H1 (cell line): ENCODE results near the gene AOAH. TPM values are rescaled to one million over a fixed set of nuclear protein-coding genes. Genes with fewer than 3 reads are reported as not detected.

ENCODE experiments used
- CTCF ChIA-PET: fragments of 300-600 bp; sonication (Branson Sonifier 250); formaldehyde crosslinking; loops from one replicate; lab custom pipeline; 2021; ENCODE audit not compliant: partially characterized antibody; lab: Charles Lee
- POLR2A ChIA-PET: fragments of 300-600 bp; sonication (Branson Sonifier 250); formaldehyde crosslinking; loops from one replicate; lab custom pipeline; 2021; ENCODE audit warnings: inconsistent platforms; ENCODE audit not compliant: partially characterized antibody; lab: Charles Lee
- DNase-seq, 2 experiments: peaks; one replicate each; pipeline versions ENCODE4 v3.0.0 to v3.0.0-alpha.2; 2010 to 2022; ENCODE audit warnings: low spot score in 2 of 2, low read depth in 1 of 2, mixed read lengths in 1 of 2
- FAIRE-seq: peaks from 2 replicates; lab custom pipeline; 2011; peaks lifted over from hg19 to GRCh38; lab: Jason Lieb, UNC
- H2AFZ ChIP-seq: 2 replicates; pipeline ENCODE4 v1.8.1; 2012; ENCODE audit warnings: low read length, inconsistent platforms
- H2AK5ac ChIP-seq: 2 replicates; pipeline ENCODE4 v1.6.1; 2013; ENCODE audit warnings: low read depth, low read length
- H2BK120ac ChIP-seq: replicated peaks from 2 replicates; pipeline ENCODE3; 2013; ENCODE audit warnings: low read depth, low read length, inconsistent platforms
- H2BK12ac ChIP-seq: 2 replicates; pipeline ENCODE4 v1.6.1; 2013; ENCODE audit warnings: low read depth, low read length
- H2BK15ac ChIP-seq: 2 replicates; pipeline ENCODE4 v1.6.1; 2013; ENCODE audit warnings: low read length
- H2BK20ac ChIP-seq: 2 replicates; pipeline ENCODE4 v1.6.1; 2013; ENCODE audit warnings: low read length
- H2BK5ac ChIP-seq: 2 replicates; pipeline ENCODE4 v1.6.1; 2013; ENCODE audit warnings: low read depth, low read length
- H3K14ac ChIP-seq: 2 replicates; pipeline ENCODE4 v1.6.1; 2013; ENCODE audit warnings: inconsistent platforms; ENCODE audit not compliant: insufficient read length
- H3K18ac ChIP-seq: 2 replicates; pipeline ENCODE4 v1.6.1; 2013; ENCODE audit warnings: low read length; ENCODE audit errors: extremely low read depth
- H3K23ac ChIP-seq: 2 replicates; pipeline ENCODE4 v1.6.1; 2013; ENCODE audit warnings: inconsistent platforms; ENCODE audit not compliant: insufficient read length
- H3K23me2 ChIP-seq: 2 replicates; pipeline ENCODE4 v1.6.1; 2013; ENCODE audit warnings: low read depth, low read length
- H3K27ac ChIP-seq: 2 replicates; pipeline ENCODE4 v1.6.1; 2011; ENCODE audit warnings: low read depth, low read length, inconsistent platforms
- H3K27me3 ChIP-seq, 4 experiments: replicated peaks in 1 of 4; 1 replicate in 1 of 4; 2 replicates in 3 of 4; pipeline versions ENCODE4 v1.6.1 to v1.8.1; 2011 to 2013; ENCODE audit warnings: low read length in 3 of 4, mild to moderate bottlenecking in 3 of 4, inconsistent platforms in 2 of 4, mixed read lengths in 2 of 4, moderate library complexity in 1 of 4; ENCODE audit not compliant: control insufficient read depth in 3 of 4, insufficient read depth in 3 of 4; ENCODE audit errors: extremely low read depth in 1 of 4
- H3K36me3 ChIP-seq, 4 experiments: 2 replicates each; pipeline versions ENCODE4 v1.6.1 to v1.8.1; 2011 to 2013; ENCODE audit warnings: mild to moderate bottlenecking in 4 of 4, low read length in 3 of 4, moderate library complexity in 2 of 4, control low read depth in 1 of 4, inconsistent platforms in 1 of 4; ENCODE audit not compliant: insufficient read depth in 4 of 4, control insufficient read depth in 2 of 4
- H3K4ac ChIP-seq: replicated peaks from 2 replicates; pipeline ENCODE3; 2013; ENCODE audit warnings: low read length, low read depth, mixed read lengths, inconsistent platforms; ENCODE audit not compliant: insufficient read length
- H3K4me1 ChIP-seq, 4 experiments: replicated peaks in 1 of 4; 1 replicate in 1 of 4; 2 replicates in 3 of 4; pipeline versions ENCODE4 v1.6.1 to v1.8.1; 2011 to 2013; ENCODE audit warnings: low read length in 3 of 4, inconsistent platforms in 2 of 4, mixed read lengths in 1 of 4; ENCODE audit not compliant: insufficient read depth in 4 of 4, control insufficient read depth in 3 of 4
- H3K4me2 ChIP-seq, 2 experiments: 2 replicates each; pipeline versions ENCODE4 v1.6.1 to v1.8.1; 2011 to 2013; ENCODE audit warnings: low read depth in 2 of 2, low read length in 2 of 2, control low read depth in 1 of 2, inconsistent platforms in 1 of 2, mild to moderate bottlenecking in 1 of 2; ENCODE audit not compliant: insufficient read depth in 1 of 2
- H3K4me3 ChIP-seq, 4 experiments: fragments of 200-600, 300-600 bp in 1 of 4; sonication (generic), shearing (Covaris generic), sonication (Bioruptor Twin) in 1 of 4; 2 replicates each; pipeline versions ENCODE4 v1.5.1 to v1.8.1; 2011 to 2016; ENCODE audit warnings: low read length in 4 of 4, low read depth in 3 of 4, control low read depth in 2 of 4, inconsistent platforms in 2 of 4, mild to moderate bottlenecking in 2 of 4, mixed read lengths in 1 of 4, moderate library complexity in 1 of 4; ENCODE audit not compliant: insufficient read depth in 2 of 4; ENCODE audit errors: extremely low read depth in 1 of 4
- H3K56ac ChIP-seq: replicated peaks from 2 replicates; pipeline ENCODE3; 2013; ENCODE audit warnings: low read depth, mild to moderate bottlenecking, mixed read lengths, low read length, inconsistent platforms; ENCODE audit not compliant: insufficient read length
- H3K79me1 ChIP-seq: 2 replicates; pipeline ENCODE4 v1.6.1; 2013; ENCODE audit warnings: low read depth, low read length, control low read depth
- H3K79me2 ChIP-seq, 2 experiments: 2 replicates each; pipeline versions ENCODE4 v1.6.1 to v1.8.1; 2012 to 2013; ENCODE audit warnings: low read length in 2 of 2, mild to moderate bottlenecking in 2 of 2, inconsistent platforms in 1 of 2; ENCODE audit not compliant: insufficient read depth in 2 of 2, control insufficient read depth in 1 of 2
- H3K9ac ChIP-seq, 4 experiments: replicated peaks in 1 of 4; 1 replicate in 1 of 4; 2 replicates in 3 of 4; pipeline versions ENCODE4 v1.6.1 to v1.8.1; 2011 to 2013; ENCODE audit warnings: low read depth in 3 of 4, low read length in 3 of 4, control low read depth in 2 of 4, mild to moderate bottlenecking in 2 of 4, moderate library complexity in 2 of 4, inconsistent platforms in 1 of 4; ENCODE audit errors: extremely low read depth in 1 of 4
- H3K9me3 ChIP-seq, 2 experiments: 2 replicates each; pipeline versions ENCODE4 v1.6.1 to v1.8.1; 2012 to 2013; ENCODE audit warnings: mild to moderate bottlenecking in 2 of 2, moderate library complexity in 2 of 2, control low read depth in 1 of 2, inconsistent platforms in 1 of 2, low read depth in 1 of 2, low read length in 1 of 2, mixed read lengths in 1 of 2; ENCODE audit not compliant: insufficient read depth in 2 of 2
- H4K20me1 ChIP-seq, 2 experiments: replicated peaks in 1 of 2; 2 replicates each; pipeline versions ENCODE3 to v1.8.1; 2011 to 2013; ENCODE audit warnings: inconsistent platforms in 2 of 2, low read length in 2 of 2, mild to moderate bottlenecking in 1 of 2; ENCODE audit not compliant: insufficient read depth in 2 of 2, control insufficient read depth in 1 of 2
- H4K5ac ChIP-seq: 2 replicates; pipeline ENCODE4 v1.6.1; 2013; ENCODE audit warnings: low read length, low read depth, mixed read lengths, inconsistent platforms; ENCODE audit not compliant: insufficient read length
- H4K8ac ChIP-seq: 2 replicates; pipeline ENCODE4 v1.8.0; 2013; ENCODE audit warnings: mild to moderate bottlenecking, moderate library complexity, low read length, inconsistent platforms; ENCODE audit not compliant: insufficient read depth; ENCODE audit errors: extremely low read depth
- H4K91ac ChIP-seq: replicated peaks from 2 replicates; pipeline ENCODE3; 2013; ENCODE audit warnings: low read length, mixed read lengths, inconsistent platforms; ENCODE audit not compliant: insufficient read length
- BCL11A ChIP-seq, 2 experiments: IDR thresholded peaks; one replicate each; pipeline ENCODE4 v1.6.1; 2011; ENCODE audit warnings: low read depth in 2 of 2, low read length in 2 of 2, mild to moderate bottlenecking in 2 of 2
- CTBP2 ChIP-seq: IDR thresholded peaks from 2 replicates; pipeline ENCODE4 v1.7.0; 2011; ENCODE audit warnings: borderline replicate concordance, mild to moderate bottlenecking, moderate library complexity, mixed read lengths, low read length; ENCODE audit not compliant: insufficient read depth, insufficient read length
- CTCF ChIP-seq, 3 experiments: IDR thresholded peaks; 1 replicate in 2 of 3; 2 replicates in 1 of 3; pipeline versions ENCODE4 v1.5.1 to v1.6.1; 2011; ENCODE audit warnings: low read length in 3 of 3, mild to moderate bottlenecking in 3 of 3, inconsistent platforms in 2 of 3, low read depth in 1 of 3, moderate library complexity in 1 of 3; ENCODE audit not compliant: insufficient read depth in 1 of 3; ENCODE audit errors: control extremely low read depth in 1 of 3
- EZH2 ChIP-seq: fragments of 200-600 bp; sonication (generic); IDR thresholded peaks from 2 replicates; pipeline ENCODE4 v1.7.1; 2012; ENCODE audit warnings: low read depth, mild to moderate bottlenecking, moderate library complexity, low read length, inconsistent platforms; ENCODE audit not compliant: severe bottlenecking
- GABPA ChIP-seq: IDR thresholded peaks from 2 replicates; pipeline ENCODE4 v1.6.1; 2011; ENCODE audit warnings: mild to moderate bottlenecking, low read length, moderate library complexity, borderline replicate concordance; ENCODE audit not compliant: insufficient read depth
- POLR2AphosphoS5 ChIP-seq: IDR thresholded peaks from 2 replicates; pipeline ENCODE4 v1.6.1; 2011; ENCODE audit warnings: low read depth, low read length
- RFX5 ChIP-seq: IDR thresholded peaks from 2 replicates; pipeline ENCODE4 v1.6.1; 2011; ENCODE audit warnings: low read depth, low read length, improper control_type of control experiment, borderline replicate concordance
- SIN3A ChIP-seq, 2 experiments: IDR thresholded peaks in 1 of 2; conservative IDR thresholded peaks in 1 of 2; 2 replicates each; pipeline ENCODE4 v1.6.1; 2011 to 2012; ENCODE audit warnings: low read length in 2 of 2, improper control_type of control experiment in 1 of 2, low read depth in 1 of 2, mild to moderate bottlenecking in 1 of 2
- SP2 ChIP-seq: IDR thresholded peaks from 2 replicates; pipeline ENCODE4 v1.6.1; 2012; ENCODE audit warnings: mild to moderate bottlenecking, low read length, inconsistent platforms
- USF2 ChIP-seq: IDR thresholded peaks from 2 replicates; pipeline ENCODE4 v1.6.1; 2011; ENCODE audit warnings: low read length, improper control_type of control experiment
- WGBS, 2 experiments: shearing (Covaris generic) in 1 of 2; methylation state at CpG; one replicate each; pipeline versions ENCODE4 v1.1.6 to v1.1.7; 2013 to 2015; ENCODE audit warnings: low lambda C conversion rate in 2 of 2, mixed read lengths in 2 of 2, inconsistent platforms in 1 of 2, low coverage in 1 of 2, missing lambda C conversion rate in 1 of 2; ENCODE audit not compliant: insufficient replicate concordance in 2 of 2, insufficient coverage in 1 of 2, insufficient read length in 1 of 2; ENCODE audit errors: extremely low coverage in 1 of 2, missing lambda C conversion rate in 1 of 2; 5-methylcytosine and 5-hydroxymethylcytosine counted together
- polyA plus RNA-seq, 7 experiments: library from polyadenylated mRNA; depleted of rRNA in 3 of 7; stranded (reverse) in 5 of 7; unstranded in 2 of 7; fragments of >200 nt in 5 of 7; fragments of 200-250 nt in 2 of 7; gene quantifications; 1 replicate in 5 of 7; 2 replicates in 1 of 7; 4 replicates in 1 of 7; pipeline versions ENCODE4 v1.2.1 to v1.2.3, GENCODE V29; 2011 to 2013; ENCODE audit warnings: missing spikeins in 2 of 7, mixed read lengths in 2 of 7
- total RNA-seq: library from RNA; stranded (reverse); fragmentation: NEBNext Ultra II Directional; extraction: Animal tissue kit (Norgen Biotek cat#: 25700); gene quantifications from 2 replicates; pipeline ENCODE4 v1.2.1, GENCODE V29; 2021

AOAH gene
- total and polyA plus RNA-seq, 2 of the 8 experiments (the other 6 are each of a cell fraction or from before 2014, with no cell fraction given): 0.08 TPM; not detected in 1

GRCh38 chr7:36712015-36712414, 12.3 kb downstream of the AOAH start:
- no peak for FAIRE-seq
- Histone ChIP-seq H3K27me3 (no peaks in the 10 kb centered on the region), H4K5ac (no peak overlapping the region), H3K4ac (no peak overlapping the region), H3K4me1 (peaks cover 0 to 3% (median 0%) of the 10 kb centered on the region in 4 experiments; a peak in 1 of 7 replicates), H2AK5ac (no peak overlapping the region), H2BK5ac (no peak overlapping the region), H3K36me3 (no peaks in the 10 kb centered on the region), H2BK120ac (no peak overlapping the region), H3K79me1 (no peaks in the 10 kb centered on the region), H3K18ac (no peak overlapping the region), H3K9me3 (no peaks in the 10 kb centered on the region), H3K79me2 (no peaks in the 10 kb centered on the region), H4K91ac (no peak overlapping the region), H3K4me3 (no peak overlapping the region), H2BK15ac (no peak overlapping the region), H3K56ac (no peak overlapping the region), H2BK12ac (no peak overlapping the region), H3K27ac (no peak overlapping the region), H2AFZ (no peak overlapping the region), H3K14ac (no peak overlapping the region), H3K23me2 (no peaks in the 10 kb centered on the region), H4K8ac (no peak overlapping the region), H2BK20ac (no peak overlapping the region), H3K9ac (no peak overlapping the region), H3K4me2 (no peak overlapping the region), H3K23ac (no peak overlapping the region), H4K20me1 (no peaks in the 10 kb centered on the region)
- 92% methylated on average over 5 of the region's 5 CpGs; no CpG with 5 or more reads in 1 of the 2 experiments for WGBS, 2 experiments
- ChIA-PET CTCF (interaction anchor here (1.4 kb wide), 1 partner anchor 83 kb away, joined by 3 read pairs; no protein-coding TSS in a partner anchor), POLR2A (no interaction called here)
- DNase-seq: no peak
- no peak for TF ChIP-seq SP2
- no peak for TF ChIP-seq RFX5
- TF ChIP-seq POLR2AphosphoS5: no peak
- TF ChIP-seq CTCF (IDR thresholded peaks at IDR 0.05; ENCODE audit: control extremely low read depth in 1 of 3, insufficient read depth in 1 of 3, low read depth in 1 of 3, low read length in 3 of 3): no peak
- TF ChIP-seq USF2: no peak
- TF ChIP-seq SIN3A (conservative IDR thresholded peaks at IDR 0.05 in 1 of 2, IDR thresholded peaks at IDR 0.05 in 1 of 2; ENCODE audit: low read depth in 1 of 2, low read length in 2 of 2): no peak
- TF ChIP-seq EZH2: no peak
- TF ChIP-seq CTBP2: no peak
- TF ChIP-seq GABPA: no peak
- TF ChIP-seq BCL11A (IDR thresholded peaks at IDR 0.05; ENCODE audit: low read depth in 2 of 2, low read length in 2 of 2): no peak
